ENCODE measurements around the gene WDR45B.
A peak's percentile ranks its signal among the peaks of the same experiment; 100 is the strongest.

The WDR45B gene

DNA sequence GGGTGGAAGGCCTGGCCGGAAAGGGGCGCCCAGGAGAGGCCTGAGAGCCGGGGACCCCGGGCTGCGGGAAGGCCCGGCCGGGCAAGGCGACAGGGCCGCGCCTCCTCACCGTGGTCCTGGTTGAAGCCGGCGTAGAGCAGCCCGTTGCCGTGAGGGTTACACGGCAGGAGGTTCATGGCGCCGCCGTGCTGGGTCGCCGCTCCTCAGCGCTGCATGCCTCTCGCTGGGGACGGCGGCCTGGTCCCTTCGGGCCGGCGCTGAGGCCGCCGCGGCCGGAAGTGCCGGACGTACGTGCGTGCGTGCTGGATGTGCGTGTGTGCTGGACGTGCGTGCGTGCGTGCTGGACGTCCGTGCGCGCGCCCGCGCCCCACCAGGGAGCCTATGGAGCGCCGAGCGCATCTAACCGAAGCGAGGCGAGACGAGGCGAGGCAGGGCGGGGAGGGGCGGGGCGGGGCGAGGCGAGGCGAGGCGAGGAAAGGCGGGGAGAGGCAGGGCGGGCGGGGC, at the start of gene WDR45B:
Gene WDR45B, minus strand, starts transcription at position 280 of the 504 bp plus-strand sequence. Its CDS starts 104 bp downstream, at position 176.
- peak; percentile 58 for DNase-seq

DNA sequence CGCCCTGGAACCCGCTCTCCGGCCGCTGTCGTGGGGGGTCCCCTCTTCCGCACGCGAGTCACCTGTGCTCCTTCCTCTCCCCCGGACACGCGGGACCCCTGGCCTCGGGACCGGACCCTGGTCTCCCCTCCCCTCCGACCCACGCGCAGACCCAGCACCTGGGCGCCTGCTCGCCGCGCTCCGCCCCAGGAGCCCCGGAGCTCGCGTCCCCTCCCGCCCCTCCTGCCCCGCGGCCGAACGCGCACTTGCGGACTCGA, 49.5 kb upstream of the WDR45B start:
- no peak for DNase-seq

DNA sequence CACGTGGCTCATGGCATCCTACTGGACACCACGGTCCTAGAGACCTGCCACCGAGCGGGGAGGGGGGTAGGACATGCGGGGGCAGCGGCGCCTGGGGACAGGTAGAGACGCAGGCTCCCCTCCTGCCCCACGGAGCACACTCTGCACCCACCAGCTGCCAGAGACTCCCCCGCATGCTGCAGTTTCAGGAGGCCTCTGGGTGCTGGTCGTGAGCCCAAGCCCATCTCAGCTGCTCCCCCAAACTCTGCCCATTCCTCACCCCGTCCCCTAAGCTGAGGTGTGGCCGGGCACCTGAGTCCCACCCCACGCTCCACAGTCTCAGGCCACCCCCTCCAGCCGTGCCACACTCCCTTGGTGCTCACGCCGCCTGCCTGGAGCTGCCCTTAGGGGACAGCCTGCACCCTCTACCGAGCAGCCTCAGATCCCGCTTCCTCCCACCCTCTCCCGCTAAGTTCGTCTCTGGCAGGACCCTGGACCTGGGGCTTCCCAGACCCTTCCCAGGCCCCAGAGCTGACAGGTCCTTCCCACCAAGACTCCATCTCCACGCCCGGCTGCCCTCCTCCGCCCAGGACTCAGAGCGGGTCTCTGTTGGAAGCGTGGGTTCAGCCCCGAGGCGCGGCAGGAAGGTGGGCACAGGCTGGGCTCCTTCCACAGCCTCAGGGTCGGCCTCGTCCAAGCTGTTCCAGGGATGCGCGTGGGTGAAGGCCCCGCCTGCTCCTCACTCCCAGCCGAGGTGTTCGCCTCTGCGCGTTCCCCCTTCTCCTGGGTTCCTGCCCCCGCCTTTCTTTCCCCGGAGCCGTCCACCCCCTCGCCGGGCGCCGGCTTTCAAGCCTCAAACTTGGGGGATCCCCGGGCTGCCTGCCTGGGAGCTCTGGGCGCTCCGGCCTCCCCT, 48.9 kb upstream of the WDR45B start:
- no peak for DNase-seq

DNA sequence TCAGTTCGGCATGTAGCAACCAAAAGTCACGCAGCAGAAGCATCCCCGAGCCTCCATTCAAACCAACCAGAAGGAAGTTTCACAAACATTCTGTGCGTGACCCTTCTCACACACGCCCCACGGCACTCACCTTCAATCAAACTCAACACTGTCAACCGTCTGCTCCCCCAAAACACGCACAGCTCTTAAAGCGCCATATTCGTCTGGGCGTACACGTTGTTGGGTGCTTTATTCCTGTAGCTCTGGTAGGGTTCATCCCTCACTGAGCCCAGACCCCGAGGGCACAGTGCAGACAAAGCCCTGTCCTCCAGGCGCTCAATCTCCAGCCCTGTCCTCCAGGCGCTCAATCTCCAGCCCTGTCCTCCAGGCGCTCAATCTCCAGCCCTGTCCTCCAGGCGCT, 48.0 kb upstream of the WDR45B start:
- no peak for DNase-seq

DNA sequence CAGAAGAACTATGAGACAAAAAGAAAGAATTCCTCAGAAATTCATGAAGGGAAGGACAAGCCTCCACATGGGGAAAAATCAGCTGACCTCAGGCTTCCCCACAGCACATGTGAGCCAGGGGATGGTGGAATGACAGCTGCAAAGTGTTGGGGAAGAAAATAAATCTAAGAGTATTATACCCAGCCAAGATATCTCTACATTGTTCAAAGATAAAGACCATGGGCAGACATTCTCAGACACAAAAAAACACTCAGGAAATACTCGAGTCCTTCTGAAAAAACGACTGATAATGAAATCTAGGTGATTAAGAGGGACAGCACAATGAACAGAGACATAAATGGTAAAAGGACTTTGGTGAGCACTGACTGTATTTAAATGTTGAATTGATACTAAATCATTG, 46.4 kb upstream of the WDR45B start:
- DNase-seq = no peak

DNA sequence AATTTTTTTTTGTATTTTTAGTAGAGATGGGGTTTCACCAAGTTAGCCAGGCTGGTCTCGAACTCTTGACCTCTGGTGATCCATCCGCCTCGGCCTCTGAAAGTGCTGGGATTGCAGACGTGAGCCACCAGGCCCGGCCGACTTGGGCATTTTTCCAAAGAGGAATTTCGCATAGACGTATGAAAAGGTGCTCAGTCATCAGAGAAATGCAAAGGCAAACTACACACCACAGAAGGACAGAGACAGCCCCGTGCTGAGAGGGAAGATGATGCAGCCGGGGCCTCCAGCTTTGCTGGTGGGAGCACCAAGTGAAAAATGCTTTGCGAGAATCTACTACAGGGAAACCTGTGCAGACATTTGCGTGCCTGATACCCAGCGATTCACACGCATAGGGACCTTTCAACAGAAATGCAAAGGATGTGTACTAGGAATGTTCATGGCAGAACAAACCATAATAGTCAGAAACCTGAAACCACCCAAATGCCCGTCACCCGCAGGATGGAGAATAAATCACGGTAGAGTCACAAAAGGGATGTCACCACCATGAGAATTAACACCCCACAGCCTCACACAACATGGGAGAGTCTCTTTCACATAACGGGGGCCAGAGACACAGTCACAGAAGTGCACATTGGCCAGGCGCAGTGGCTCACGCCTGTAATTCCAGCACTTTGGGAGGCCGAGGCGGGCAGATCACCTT, 45.1 kb upstream of the WDR45B start:
- no peak for DNase-seq

DNA sequence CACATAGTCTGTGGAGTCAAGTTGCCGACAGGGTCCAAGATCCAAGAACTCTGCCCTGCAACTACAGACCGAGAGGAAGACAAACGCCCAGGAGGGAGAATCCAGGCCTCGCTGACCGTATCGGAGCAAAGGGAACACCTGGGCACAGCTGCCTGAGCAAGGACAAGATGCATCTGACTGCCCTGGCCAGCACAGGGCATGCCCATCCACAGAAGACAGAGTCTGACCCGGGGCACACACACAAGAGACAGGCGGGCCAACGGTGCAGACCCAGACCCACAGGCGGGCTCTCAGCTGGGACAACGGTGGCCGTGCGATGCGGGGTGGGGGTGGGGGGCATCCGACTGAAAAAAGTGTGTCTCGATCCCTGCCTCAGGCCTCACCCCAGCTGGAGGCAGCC, 44.0 kb upstream of the WDR45B start:
- DNase-seq = no peak

DNA sequence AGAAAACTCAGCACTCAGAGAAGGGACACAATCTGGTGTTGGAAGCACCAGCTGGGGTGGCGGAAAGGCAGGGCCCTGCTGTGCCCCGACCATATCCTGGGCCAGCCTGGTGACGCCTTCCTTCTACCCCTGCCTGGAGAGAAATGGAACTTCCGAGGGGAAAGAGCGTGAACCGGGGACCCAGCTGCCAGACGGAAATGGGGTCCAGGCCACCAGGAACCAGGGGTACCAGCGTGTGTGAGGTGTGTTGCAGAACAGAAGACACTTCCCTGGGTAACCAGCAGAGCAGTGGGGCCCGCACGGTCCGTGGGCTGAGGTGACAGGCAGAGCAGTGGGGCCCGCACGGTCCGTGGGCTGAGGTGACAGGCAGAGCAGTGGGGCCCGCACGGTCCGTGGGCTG, 43.5 kb upstream of the WDR45B start:
- DNase-seq = no peak

DNA sequence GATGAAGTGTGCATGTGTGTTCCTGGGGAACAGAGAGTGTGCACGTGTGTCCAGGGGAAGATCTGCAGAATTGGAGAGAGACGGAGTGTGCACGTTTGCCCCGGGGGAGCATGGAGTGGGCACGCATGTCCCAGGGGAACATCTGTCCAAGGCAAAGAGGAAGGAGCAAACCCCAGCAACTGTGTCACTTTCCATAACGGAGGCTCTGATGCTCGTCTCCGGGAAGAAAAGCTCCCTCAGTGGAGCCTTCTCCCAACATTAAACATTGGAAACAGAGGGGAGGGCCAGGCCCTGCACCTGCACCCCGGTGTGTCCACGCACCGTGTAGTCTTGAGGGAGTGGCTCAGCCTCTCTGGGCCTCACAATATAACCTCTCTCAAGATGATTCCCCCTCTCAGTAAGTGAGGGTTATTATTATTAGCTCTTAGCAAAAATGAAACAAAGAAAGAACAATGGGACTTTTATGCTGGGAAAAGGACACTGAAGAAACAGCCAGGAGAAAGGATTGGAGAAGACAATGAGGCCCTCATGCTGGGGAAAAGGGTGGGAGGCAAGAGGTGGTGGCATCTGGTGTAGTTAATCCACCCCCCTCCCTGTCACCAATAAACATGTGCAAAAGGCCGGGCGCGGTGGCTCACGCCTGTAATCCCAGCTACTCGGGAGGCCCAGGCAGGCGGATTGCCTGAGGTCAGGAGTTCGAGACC, 42.7 kb upstream of the WDR45B start:
- no peak for DNase-seq

DNA sequence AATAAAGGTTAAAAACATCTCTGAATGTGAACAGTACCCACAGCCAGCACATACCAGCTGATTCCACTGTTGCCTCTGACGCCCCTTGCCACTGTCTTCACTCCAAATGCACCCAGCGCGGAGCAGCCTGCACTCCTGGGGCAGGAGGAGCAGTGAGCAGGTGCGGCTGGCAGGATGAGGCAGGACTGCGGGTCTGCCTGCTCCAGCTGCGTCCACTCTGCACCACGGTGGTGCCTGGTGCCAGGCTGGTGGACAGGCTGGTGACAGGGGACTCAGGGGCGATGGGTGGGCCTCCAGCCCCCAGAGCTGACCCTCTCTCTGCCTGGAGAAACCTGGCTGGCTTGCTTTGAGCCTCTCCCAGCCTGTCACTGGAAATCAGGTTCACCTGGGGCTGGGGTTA, 40.8 kb upstream of the WDR45B start:
- DNase-seq = no peak

DNA sequence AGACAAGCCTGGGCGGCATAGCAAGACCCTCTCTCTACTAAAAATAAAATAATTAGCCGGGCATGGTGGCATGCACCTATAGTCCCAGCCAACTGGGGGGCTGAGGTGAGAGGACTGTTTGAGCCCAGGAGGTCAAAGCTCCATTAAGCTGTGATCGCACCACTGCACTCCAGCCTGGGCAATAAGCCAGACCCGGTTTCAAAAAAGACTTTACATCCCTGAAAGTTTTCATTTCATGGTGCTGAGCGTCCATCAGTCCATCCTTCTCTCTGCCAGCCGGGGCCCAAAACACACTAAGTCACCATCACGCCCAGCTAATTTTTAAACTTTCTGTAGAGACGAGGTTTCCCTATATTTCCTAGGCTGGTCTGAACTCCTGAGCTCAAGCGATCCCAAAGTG, 39.6 kb upstream of the WDR45B start:
- DNase-seq = no peak

DNA sequence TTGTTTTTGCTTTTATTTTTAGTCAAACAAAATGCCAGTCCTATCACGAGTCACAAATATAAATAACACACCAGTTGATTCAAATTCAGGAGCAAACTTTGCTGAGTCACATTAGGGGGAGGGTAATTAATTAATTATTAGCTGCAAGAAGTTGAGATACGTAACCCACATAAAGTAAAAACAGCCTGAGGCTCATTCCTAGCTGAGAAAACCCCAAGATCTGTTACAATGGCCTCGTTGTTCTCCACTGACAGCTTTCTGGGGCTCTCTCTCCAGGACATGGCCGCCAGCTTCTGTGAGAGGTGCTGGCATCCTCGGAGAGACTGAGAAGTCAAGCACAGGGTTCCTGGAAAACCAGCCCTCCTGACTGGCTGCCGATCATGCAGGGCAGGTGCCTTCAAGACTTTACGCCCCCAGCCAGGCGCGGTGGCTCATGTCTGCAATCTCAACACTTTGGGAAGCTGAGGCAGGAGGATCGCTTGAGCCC, 39.2 kb upstream of the WDR45B start:
- no peak for DNase-seq

DNA sequence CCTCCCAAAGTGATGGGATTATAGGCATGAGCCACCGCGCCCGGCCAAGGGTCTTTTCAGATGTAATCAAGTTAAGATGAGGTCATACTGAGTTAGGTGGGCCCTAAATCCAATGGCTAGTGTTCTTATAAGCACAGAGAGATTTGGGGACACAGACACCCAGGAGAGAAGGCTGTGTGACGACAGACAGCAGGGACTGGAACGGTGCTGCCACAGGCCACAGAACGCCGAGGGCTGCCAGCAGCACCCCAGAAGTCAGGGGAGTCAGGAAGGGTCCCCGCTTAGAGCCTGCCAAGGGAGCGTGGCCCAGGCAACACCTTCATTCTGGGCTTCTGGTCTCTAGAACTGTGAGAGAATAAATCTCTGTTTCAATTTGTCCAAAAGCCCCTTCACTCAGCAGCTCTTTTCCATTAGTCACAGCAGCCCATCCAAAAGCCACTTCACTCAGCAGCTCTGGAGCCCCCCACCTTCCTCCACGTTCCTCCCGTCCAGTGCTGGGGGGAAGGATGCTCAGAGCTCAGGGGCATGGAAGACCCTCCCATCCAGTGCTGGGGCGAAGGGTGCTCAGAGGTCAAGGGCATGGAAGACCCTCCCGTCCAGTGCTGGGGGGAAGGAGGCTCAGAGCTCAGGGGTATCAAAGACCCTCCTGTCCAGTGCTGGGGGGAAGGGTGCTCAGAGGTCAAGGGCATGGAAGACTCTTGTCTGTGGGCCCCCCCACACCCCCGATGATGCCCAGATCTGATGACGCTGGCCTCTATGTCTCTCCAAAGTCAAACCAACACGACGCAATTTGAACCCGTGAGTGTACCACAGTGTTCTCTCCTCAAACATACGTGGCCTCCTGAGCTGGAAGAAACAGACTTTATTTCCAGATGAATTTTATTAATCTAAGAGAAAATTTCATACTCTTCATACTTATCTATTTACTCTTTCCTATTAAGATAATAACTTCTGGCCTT, 38.4 kb upstream of the WDR45B start:
- no peak for DNase-seq

DNA sequence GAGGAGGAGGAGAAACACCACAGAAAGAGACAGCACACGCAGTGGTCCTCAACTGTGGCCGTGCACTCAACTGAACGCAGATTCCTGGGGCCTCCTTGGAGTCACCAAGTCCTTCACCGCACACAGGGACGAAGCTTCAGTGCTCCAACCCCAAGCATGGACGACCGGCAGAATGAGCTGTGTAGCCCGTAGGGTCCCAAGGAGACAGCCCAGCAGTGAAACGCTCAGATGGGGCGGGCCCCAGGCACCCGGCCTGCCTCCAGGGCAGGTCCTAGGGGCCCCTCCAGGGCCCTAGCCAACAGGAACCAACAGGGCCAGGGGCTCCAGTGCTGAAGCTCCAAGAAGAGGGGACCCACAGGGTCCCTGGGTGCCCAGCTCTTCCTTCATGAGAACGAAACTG, 37.0 kb upstream of the WDR45B start:
- DNase-seq = no peak

DNA sequence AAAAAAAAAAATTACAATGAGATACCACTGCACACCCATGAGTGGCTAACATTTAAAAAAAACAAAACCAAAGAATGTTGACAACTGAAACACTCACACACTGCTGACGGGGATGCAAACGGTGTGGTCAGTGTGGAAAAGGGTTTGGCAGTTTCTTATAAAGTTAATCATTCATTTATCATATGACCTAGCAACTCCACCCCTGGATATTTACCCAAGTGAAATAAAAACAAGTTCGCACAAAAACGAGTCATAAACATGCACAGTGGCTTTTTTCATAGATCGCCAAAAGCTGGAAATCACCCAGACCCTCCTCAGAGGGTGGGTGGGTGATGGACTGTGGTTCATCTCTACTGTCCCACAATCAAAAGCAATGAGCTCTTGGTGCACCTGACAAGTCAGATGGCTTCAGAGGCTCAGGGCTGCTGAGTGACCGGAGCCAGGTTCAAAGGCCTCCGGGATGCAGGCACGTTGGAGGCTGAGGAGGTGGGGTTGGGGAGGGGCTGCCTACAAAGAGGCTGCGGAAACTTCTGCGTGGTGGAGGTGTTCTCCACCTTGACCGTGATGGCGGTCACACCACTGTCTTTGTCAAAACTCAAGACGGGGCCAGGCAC, 36.1 kb upstream of the WDR45B start:
- no peak for DNase-seq

DNA sequence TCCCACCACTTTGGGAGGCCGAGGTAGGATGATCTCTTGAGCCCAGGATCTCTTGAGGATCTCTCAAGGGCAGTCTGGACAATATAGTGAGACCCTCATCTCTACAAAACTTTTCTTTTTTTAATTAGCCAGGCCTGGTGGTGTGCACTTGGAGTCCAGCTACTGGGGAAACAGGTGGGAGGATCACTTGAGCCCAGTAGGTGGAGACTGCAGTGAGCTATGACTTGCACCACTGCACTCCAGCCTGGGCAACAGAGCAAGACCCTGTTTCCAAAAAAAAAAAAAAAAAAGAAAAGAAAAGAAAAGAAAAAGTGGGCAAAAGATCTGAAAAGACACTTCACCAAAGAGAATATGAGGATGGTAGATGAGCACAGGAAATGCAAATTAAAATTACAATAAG, 35.3 kb upstream of the WDR45B start:
- DNase-seq = no peak

DNA sequence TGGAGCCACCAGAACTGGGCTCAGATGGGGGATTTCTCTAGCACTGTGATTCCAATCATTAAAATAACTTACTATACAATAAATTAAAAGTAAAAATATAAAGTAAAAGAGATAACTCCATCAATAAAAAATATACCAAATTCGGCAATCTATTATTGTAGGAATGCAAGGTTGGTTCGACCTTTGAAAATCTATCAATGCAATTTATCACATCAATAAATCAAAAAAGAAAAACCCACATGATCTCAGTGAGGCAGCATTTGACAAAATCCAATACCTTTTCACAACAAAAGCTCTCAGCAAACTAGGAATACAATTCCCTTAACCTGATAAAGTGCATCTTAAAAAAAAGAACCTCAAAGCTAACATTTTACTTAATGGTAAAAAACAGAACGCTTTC, 33.3 kb upstream of the WDR45B start:
- no peak for DNase-seq

DNA sequence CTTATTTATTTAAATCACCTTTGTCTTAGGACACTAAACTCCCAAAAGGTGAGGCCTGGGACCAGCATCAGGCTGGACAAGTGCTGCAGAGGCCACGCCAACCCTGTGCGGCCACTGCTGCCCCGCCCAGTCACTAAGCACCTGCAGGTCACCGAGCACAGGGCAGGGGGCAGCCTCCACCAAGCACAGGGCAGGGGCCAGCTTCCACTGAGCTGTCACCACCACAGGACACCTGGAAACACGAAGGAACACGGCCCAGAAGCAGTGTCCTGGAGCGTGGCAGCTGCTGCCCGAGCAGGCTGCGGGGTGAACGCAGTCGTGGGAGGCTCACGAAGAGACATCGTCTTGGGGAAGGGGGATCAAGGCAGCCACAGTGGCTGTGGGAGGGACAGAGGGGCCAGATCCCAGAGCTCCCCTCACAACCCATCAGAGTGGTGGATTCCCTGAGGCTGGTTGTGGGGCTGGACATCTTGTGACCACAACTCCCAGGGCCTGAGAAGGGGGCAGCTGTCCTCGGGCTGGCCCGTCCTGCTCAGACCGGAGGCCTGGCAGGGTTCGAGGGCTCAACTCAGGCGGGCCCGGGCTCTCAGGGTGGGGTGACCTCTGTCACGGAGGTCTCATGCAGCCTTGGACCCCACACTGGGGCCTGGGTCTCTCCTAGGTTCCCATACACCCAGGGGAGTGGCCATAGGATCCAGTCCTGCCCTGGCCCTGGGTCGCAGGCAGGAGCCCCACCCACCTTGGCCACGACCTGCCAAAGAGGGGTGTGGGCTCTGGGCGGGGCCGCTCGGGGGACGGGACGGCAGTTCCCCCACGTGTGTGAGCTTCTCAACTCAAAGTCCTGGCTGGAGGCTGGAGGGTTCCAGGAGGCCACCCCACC, 31.6 kb upstream of the WDR45B start:
- DNase-seq = no peak

DNA sequence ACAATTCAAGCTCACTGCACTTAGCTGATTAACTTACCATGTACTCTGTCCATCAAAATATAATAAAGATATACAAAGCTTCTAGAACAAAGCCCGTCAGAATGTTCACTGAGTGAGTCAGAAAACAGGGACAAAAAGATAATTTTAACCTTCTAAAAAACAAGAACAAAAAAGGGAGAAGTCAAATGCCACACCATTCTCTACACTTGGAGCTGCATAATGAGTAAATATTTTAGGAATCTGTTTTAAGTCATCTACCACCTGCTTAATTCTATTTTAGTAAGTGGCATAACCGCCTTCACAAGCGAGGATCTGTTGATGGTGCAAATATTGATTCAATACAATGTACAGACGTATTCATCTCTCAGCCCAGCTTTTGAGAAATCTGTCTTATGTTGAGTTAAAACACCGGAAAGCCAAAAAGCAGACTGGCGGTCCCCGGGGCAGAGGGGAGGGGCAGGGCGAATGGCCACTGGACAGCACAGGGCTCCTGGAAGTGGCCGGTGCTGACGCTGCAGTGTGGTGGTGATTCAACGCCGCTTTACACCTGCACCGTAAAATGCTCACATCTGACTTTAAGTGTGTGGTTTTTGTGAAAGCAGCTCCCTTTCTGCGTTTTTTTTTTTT, 30.1 kb upstream of the WDR45B start:
- no peak for DNase-seq

DNA sequence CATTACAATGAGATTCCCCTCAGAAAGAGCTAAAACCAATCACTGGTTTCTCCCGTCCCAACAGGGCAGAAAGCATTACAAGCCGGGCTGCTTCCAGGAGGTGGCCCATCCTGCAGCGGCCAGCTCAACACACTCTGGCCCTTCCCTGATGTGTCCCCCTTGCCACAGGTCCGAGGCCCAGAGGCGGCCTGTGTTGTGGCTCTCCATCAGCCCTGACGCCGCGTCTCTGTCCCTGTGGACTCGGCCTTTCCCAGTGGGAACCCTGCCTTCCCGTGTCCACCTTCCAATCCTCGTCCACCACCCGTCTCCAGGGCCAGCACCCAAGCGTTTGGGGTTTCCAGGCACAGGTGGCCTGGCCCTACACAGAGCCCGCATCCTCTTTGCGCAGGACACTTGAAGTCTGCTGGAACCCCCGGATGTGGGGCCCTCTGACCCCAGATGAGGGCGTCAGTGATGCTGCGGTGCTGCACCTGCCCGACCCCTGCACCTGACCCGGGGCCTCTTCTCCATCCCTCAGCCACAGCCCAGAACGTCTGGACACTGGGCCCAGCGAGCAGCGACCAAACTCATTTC, 29.2 kb upstream of the WDR45B start:
- DNase-seq = no peak
